Activated naive CD4-positive, alpha-beta T cell treated with anti-CD3 and anti-CD28 coated beads, Interleukin-2, amount 10 ng/mL, durations not matched to agents 5 hours and 36 hours (primary cell): ENCODE data around the gene MRPS11. TPM values are rescaled to one million over a fixed set of nuclear protein-coding genes. Genes with fewer than 3 reads are reported as not detected.

ENCODE experiments used
- total RNA-seq, 2 experiments: library from RNA; stranded (reverse); gene quantifications; one replicate each; pipeline ENCODE4 v1.2.3, GENCODE V29; 2021

MRPS11 gene
- 10 to 100 TPM; 45.8 to 48.3 TPM for total RNA-seq

DNA sequence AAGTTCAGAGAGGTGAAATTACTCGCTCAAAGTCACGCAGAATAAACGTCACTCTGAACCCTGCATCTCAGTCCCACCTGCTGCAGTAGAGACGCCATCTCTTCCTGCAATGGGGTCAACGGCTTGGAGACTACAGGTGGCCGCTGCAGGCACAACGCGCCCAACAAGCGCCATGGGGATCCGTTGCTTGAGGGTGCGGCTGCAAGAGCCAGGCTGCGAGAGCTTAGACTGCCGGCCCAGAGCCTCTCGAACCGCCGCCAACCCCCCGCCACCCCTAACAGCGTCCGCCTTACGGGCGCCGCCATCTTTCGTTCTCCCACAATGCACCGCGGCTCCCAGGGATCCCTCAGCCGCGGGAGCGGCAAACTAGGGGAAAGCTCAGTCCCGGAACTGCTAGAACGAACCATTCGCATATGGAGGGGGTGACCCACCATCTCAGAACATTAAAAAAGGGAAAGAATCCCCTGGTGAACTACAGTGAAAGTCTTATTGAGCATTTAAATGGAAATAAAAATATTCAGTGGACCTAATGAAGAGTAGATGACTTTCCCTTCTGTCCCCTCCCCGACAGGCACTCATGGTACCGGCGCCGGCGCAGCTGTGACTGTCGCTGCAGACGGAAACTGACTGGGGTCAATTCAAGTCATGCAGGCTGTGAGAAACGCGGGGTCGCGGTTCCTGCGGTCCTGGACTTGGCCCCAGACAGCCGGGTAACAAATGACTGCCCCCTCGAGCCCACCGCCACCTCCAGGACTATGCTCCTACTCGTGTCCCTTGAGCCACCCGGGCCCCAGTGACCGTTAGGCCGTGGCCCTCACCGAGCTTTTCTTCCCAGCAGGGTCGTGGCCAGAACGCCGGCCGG, at the start of gene MRPS11, which contains the start of gene MRPL46:
TSS of gene MRPS11 (plus strand) at position 636 of the 862 bp plus-strand sequence. CDS start at position 646, 10 bp downstream.
TSS of gene MRPL46 (minus strand) at position 316 of the 862 bp plus-strand sequence. CDS start at position 305, 11 bp downstream.

Other genes with a start within 250 kb of the MRPS11 start
- not detected for gene NTRK3, start 211.0 kb upstream of the MRPS11 start, total RNA-seq
- gene MRPL46, start 320 bp upstream of the MRPS11 start, total RNA-seq, result 10 to 100 TPM; 20.2 to 20.3 TPM
- 1 to 10 TPM; 4.2 to 5.1 TPM for gene DET1, start 79.0 kb downstream of the MRPS11 start, total RNA-seq
- gene AEN, start 153.6 kb downstream of the MRPS11 start, total RNA-seq, result 10 to 100 TPM; 39.6 to 40.3 TPM
- gene ISG20, start 171.3 kb downstream of the MRPS11 start, total RNA-seq, result 100 to 1,000 TPM; 149 to 152 TPM